GM21619 (cell line): ENCODE data around the gene DLD.
"Not testable (repeated sequence)": the region's sequence is repeated elsewhere in the genome, so short reads cannot be mapped to it uniquely, and the experiment has no call there.

Source experiments
- ATAC-seq: cut with Tn5 transposase; IDR thresholded peaks from one replicate; pipeline ENCODE4 v1.9.1; 2021; ENCODE audit not compliant: unreplicated experiment

Gene DLD

DNA sequence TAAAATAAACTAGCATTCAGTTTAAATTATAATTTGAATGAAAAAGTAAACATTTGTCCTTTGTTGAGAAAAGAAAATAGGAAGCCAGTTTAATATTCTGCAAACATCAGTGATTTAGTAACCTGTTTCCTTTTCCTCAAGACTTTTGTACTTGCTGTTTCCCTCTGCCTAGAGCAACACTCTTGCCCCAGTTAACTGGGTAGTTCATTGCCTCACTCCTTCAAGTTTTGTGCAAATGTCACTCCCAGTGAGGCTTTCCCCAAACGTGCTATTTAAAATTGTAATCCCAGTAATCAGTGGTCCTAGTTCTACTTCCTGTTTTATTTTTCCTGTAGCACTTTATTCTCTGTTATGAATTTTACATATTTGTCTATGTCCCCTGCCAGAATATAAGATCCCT, 23.8 kb downstream of the DLD start:
- ATAC-seq: no peak

DNA sequence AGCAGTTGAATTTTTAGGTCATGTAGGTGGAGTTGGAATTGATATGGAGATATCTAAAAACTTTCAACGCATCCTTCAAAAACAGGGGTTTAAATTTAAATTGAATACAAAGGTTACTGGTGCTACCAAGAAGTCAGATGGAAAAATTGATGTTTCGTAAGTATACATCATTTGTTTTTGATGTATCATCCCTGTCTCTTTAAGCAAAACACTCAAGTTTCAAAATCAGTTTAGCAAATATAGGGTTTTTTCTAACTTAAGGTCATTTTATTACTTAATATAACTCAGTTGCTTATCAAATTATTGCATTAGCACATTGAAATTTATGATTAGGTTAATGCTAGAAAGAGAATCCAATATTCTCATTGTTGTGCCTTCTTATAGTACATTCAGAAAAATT, 24.6 kb downstream of the DLD start:
- no peak for ATAC-seq

DNA sequence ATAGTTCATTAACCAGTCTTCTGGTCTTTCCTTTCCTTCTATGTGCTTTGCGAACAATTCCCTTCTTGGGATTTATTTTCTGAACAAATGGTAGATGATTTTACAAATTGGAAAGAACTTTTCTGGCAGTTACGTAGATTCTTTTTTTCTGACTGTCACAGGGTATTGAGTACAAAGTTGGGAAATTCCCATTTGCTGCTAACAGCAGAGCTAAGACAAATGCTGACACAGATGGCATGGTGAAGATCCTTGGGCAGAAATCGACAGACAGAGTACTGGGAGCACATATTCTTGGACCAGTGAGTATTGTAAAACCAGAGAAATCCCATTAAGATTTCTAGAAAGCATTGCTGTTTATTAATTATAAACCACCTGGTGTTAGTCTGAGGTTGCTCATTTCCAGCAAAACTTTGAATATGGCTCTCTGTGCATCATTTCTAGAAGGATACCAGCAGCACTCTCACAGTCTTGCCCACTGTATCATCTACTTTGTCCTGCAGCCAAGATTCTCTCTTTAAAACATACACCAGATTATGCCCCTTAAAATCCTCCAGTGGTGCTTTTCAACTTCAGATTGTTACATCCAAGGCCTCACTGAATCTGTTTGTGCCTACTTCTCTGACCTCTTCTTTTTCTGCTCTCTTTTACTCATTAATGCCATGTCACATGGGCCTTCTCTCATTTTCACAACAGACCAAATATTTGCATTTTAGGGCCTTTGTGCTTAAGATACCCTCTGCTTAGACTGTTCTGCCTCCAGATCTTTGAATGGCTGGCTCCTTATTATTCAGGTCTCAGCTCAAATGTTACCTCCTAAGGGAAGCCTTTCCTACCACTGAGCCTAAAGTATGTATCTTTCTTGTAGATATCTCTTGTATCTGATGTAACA, 27.0 kb downstream of the DLD start:
- peak; percentile 86 for ATAC-seq

DNA sequence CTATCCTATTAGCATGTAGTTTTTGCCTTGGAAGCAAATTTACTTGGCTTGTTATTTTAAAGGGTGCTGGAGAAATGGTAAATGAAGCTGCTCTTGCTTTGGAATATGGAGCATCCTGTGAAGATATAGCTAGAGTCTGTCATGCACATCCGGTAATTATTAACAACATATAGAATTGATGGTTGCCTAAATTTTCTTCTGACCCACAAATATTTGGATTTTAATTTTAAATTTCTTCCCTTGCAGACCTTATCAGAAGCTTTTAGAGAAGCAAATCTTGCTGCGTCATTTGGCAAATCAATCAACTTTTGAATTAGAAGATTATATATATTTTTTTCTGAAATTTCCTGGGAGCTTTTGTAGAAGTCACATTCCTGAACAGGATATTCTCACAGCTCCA, 28.0 kb downstream of the DLD start:
- no peak for ATAC-seq

DNA sequence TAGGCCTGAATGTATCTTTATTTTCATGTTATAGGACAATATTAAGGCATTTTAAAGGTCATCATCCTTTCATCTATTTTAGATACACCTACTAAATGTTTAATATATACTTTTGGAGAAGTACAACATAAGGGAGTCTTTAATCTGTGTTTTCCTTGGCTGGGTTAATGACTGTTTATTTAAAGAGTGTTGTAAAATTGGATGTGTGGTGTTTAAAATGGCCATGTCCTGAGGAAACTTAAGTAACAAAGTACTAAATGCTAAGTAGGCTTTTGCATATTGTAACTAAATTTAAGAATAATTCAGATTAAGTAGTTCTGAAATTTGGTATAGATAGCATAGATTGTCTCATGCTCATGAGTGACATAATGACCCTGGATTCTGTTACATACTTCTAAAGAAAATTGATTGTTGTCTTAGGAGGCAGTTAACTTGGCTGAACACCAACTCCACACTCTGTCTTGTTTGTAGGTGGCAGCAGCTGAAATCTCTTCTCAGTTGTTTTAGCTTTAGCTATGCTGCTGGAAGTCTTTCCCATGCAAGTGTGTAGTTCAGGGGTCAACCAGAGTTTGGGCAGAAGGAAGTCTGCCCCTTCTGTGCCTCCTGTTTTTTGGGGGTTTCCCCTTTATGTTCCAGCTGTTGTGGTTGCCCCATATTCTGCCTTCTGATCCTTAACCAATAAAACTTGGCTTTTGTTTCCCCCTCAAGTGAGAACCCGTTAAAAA, 29.2 kb downstream of the DLD start:
- ATAC-seq: no peak

DNA sequence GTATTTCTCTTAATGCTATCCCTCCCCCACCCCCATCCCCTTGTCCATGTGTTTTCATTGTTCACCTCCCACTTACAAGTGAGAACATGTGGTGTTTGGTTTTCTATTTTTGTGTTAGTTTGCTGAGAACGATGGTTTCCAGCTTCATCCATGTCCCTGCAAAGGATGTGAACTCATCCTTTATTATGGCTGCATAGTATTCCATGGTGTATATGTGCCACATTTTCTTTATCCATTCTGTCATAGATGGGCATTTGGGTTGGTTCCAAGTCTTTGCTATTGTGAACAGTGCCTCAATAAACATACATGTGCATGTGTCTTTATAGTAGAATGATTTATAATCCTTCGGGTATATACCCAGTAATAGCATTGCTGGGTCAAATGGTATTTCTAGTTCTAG, 30.8 kb downstream of the DLD start:
- ATAC-seq: not testable (repeated sequence)

DNA sequence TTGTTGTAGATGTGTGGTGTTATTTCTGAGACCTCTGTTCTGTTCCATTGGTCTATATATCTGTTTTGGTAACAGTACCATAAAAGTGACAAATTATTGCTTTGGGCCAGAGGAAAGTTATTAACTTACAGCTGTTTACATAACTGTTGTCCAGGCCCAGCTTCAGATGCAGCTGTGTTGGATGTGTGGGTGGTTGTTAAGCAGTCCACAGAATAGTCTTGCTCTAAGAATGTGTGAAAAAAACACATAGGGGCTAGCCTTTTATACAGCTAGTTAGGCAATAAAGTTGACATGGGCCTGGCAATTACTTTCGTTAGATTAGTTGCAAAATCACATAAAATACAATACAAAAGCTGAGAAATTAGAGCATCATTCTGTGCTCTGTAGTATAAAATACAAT, 31.9 kb downstream of the DLD start:
- ATAC-seq: no peak

DNA sequence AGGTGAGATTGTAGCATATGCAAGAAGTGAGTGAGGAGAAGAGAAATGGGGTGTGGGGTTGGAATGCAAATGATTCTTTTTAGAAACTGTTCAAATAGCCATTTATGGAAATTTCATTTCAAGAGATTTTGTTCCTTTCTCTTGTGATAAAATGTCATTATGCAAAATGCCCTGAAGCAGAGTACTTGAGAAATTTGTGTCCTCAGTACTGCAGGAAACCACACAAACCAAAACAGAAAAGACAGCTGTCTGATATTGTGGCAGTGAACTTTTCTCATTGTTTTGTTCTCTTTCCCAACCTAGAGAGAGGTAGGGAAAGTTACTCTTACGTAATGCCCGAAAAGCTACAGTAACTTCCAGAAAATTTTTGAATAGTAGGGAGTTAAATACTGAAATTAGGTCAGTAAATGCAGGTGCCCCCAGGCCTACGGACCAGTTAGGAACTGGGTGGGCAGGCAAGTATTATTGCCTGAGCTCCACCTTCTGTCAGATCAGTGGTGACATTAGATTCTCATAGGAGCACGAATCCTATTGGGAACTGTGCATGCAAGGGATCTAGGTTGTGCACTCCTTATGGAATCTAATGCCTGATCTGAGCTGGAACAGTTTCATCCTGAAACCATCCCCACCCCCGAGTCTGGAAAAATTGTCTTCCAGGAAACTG, 34.0 kb downstream of the DLD start:
- ATAC-seq: peak; percentile 96

DNA sequence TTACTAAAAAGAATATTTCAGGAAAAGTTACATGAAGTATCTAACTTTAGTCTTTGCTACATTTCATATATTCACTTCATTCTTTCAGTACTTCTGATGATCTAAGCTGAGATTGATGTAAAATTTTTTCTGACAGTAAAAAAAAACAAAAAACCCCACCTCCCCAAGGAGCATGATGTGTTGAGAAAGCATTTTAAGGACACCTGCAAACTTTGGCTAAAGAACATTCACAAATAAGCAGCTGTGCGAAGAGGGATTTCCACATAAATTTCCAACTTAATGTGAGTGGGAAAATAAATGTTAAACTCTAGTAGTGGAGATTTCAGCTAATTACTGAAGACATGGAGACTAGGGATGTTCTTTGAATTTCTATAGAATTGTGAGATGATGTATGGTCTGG, 35.5 kb downstream of the DLD start:
- no peak for ATAC-seq

DNA sequence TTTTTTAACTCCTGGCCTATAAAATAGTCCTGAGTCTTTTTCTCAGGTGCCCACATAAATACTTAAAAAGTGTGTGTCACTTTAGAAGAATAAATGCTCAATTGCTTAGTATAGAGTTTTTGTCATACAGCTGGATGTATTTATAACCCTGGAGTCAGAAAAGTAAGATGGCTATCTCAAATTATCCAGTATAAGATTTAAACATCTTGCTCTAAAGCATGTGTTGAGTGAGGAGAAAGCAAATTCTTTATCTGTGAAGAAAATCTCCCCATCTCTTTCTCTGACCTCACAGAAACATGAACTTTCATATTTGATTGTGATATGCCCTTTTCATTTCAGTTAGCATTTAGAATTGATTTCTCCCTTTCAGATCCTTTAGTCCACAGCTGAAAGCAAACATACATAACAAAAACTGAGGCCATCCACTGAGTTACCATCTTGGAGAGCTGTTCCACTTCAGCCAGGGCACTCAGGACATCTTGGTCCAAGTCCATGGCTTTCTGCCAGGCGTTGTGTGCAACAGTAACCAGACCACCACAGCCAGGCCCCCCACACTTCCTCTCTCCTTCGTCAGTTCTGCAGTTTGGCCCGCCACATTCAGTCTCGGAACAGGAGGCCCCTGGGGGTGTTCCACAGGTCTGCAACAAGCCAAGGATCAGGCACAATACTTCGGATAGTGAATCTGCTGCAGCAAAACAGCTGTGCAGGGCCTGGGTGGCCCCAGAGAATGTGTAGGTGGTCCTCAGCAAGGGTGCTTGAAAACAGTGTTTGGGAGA, 40.9 kb downstream of the DLD start:
- no peak for ATAC-seq

DNA sequence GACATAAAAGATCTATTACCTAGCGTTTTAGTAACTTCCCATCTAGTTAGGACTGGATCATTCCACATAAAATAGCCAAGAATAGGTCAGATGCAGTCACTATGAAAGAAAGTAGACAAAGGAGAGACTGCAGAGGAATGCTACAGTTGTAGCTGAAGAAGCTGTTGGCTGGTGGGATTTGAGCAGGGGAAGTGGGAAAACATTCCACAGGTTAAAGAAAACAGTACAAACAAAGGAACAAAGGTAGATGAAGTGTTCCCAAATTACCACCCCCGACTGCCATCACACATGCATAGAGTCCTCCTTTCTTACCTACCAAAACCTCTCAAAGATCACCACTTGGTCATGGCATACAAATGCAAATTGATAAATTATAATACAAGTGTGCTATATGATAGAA, 41.8 kb downstream of the DLD start:
- no peak for ATAC-seq

DNA sequence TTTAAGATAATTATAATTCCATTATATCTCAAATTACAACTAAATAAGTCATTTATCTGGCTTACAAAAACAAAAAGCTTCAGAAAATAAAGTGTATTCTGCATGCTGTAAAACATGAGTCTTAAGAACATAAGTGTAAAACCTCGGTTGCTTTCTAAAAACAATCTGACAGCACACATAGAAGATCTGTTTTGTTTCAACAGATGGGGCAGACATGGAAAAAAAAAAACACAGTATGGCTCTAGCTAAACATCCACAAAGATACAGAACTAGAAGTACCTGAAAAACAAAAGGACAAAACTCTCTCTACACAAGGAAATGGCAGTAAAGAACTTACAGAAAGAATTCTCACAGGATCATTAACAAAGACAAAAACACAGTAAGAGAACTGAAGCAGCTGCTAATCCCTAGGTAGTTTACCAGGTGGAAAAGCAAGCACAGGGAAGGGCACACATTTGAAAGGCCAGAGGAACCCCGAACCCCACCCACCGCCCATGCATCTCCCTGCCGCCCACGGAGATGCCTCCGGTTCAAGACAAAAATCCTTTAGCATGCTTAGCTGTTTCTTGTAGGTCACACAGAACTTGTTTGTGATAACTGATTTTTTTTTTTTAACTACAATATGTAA, 42.5 kb downstream of the DLD start:
- ATAC-seq: no peak

DNA sequence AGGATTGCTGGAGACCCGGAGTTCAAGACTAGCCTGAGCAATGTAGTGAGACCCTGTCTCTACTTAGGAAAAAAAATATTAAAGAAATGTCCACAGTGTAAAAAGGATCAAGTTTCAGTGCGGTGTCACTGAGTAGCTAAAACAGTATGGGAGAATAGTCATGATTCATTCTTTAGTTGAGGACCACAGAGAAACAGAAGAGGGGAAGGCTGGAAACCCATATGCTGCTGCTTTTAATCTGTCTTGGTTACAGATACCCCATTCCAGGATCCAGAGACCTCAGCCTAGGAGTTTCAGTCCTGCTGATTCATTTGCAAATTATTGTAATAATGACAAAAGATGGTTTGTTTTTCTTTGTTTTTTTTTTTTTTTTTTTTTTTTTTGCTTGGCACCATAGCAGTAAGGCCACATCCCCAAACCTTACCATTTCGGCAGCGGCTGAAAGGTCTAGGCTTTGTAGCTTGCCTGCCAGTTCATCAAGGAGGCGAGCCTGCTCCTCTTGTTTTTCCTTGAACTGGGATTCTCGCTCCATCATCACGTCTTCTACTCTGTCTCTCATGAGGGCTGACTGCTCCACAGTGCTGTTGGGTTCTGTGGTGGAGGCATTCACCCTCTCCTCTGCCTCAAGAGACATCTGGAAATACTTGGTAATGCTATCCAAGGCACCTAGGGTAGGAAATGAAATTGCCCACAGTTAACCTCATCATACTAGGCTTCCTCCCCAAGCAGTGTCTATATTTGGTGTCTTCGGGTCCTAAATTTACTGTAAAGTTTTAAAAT, 44.2 kb downstream of the DLD start:
- no peak for ATAC-seq

DNA sequence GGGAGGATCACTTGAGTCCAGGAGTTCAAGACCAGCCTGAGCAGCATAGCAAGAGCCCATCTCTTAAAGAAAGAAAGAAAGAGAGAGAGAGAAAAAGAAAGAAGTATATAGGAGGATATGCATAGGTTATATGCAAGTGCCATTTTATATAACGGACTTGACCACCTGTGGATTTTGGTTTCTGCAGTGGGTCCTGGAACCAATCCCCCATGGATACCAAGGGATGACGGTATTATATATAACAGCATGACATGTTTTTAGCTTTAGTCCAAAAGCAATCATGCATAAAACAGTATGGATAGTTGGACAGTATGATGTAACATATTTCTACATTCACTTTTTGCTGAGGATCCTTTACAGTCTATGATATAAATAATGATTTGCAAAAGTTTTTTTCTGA, 45.3 kb downstream of the DLD start:
- ATAC-seq: no peak

DNA sequence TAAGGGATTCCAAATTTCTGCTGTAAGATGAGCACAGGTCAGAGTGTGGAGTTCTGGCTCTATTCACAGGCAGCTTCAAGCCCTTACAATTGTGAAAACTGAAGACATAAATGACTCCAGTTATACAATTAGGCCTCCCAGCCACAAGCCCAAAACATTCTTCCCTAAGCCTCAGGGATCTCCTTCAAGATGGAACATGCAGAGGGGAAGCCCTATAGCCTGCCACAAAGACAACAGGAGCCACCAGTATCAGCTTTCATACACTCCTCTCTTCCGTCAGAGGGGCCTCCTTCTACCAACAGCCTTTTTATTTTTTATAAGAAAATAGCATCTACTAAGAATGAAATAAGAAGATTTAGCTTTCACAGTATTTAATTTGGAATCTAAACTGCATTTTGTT, 46.5 kb downstream of the DLD start:
- no peak for ATAC-seq

DNA sequence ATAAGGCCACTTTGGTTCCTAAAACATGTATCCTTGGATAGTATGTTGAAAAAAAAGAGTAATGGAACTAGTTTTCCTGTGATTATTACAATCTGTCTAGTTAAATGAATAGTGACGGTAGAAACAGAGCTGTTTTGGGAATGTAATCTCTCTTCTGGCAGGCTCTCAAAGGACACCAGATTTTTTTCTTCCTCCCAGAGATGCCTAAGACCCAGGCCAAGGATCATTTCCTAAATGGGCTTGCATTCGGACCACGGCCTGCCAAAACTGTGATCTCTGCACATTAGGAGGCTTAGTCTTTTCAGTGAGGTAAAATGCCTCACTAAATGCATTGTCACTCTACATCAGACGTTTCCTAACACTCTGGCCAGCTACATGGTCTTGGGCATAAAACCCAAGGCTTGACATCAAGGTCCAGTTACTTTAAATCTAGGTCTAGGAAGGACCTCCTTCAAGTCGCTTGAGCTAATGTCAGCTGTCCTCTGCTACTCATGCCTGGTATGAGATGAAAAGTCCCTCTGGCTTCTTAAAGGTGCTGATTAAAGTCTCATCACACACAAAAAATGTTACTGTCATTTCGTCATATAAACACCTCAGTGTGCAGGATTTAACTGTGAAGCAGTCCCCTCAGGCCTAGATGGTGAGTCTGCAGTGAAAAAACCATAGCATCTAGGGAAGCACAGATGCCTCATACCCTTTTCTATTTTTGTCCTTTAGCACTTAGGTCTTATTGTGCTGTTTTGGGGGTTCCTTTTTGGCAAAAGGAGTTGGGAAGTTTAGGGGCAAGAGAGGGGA, 47.7 kb downstream of the DLD start:
- ATAC-seq: no peak

DNA sequence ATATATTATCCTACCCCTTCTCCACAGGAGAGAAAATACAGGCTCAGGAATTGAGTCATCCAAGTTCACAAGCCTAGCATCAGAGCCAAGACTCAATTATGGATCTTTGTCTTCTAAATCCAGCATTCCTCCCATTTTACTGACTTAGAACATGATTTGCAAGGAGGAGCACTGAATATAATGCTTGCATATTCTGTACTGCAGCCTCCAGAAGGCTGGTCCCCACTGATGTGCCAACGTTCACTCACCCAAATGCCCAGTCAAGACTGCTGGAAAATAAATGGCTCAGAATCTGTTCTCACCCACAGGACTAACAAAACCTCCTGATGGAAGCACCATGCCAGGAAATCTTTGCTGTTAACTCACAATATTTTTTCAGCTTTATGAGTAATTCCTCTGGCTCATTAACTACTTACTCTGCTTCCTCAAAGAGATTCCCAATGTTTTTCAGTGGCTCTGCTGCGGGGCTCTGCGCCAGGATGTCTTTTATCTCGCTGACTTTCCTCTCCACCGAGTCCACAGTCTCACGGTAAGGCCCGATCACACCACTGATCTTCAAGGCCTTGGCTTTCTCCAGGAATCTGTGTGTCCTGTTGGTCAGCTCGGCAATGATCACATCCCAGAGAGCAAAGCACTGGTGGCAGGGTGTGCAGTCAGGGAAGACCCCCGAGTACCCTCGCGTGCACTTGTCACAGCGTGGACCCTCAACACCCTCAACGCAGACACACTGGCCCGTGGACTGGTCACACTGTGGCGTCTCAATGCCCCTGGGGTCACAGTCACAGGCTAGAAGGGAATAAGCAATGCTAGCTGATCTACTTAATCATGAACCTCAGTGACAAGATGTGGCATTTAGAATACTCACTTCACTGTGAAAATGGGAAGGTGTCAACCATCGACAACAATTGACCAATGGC, 48.8 kb downstream of the DLD start:
- no peak for ATAC-seq

DNA sequence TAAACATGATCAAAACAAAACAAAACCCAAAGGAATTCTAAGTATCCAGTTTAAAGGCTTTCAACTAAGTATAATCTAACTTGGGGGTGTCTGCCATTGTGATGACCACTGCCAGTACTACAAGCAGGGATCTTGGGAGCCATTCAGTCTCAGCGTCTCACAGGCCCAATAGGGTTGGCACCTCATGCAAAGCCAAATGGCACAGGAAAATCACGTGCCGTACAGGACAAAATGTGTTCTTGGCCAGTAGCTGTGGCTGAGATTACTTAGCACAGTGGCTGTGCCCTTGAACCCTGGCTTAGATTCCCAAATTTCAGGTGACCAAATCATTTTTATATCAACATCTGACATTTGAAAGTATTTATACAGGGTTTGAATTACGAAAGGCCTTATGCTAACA, 50.0 kb downstream of the DLD start:
- ATAC-seq: no peak
